Neural cell (in vitro differentiated cells): ENCODE results near the gene DGKB. TPM values are rescaled to one million over a fixed set of nuclear protein-coding genes. Genes with fewer than 3 reads are reported as not detected.

ENCODE experiments used
- H2AFZ ChIP-seq: fragments of 200-600, 300-800 bp; sonication (generic), shearing (Covaris generic); 2 replicates; pipeline ENCODE4 v1.6.0; 2014; ENCODE audit warnings: low read depth, mild to moderate bottlenecking, antibody characterized with exemption, low read length, moderate library complexity
- H3F3A ChIP-seq: fragments of 200-600 bp; shearing (Covaris generic); 2 replicates; pipeline ENCODE4 v1.6.1; 2016; ENCODE audit warnings: mild to moderate bottlenecking, moderate library complexity, mixed read lengths, antibody characterized with exemption, low read length; ENCODE audit not compliant: insufficient read depth, poor library complexity, severe bottlenecking
- H3K27ac ChIP-seq: fragments of 200-600, 300-800 bp; sonication (generic), shearing (Covaris generic); 2 replicates; pipeline ENCODE4 v1.5.1; 2014; ENCODE audit warnings: mild to moderate bottlenecking, low read length, moderate library complexity
- H3K27me3 ChIP-seq: fragments of 300-800, 200-600 bp; sonication (generic), shearing (Covaris generic); 2 replicates; pipeline ENCODE4 v1.6.0; 2014; ENCODE audit warnings: mild to moderate bottlenecking, low read depth, low read length, moderate library complexity; ENCODE audit not compliant: insufficient read depth
- H3K36me3 ChIP-seq: fragments of 300-800, 200-600 bp; sonication (generic), shearing (Covaris generic); 2 replicates; pipeline ENCODE4 v1.5.1; 2014; ENCODE audit warnings: mild to moderate bottlenecking, antibody characterized with exemption, low read length, moderate library complexity; ENCODE audit not compliant: insufficient read depth
- H3K4me2 ChIP-seq: fragments of 300-800, 200-600 bp; sonication (generic), shearing (Covaris generic); 2 replicates; pipeline ENCODE4 v1.6.0; 2014; ENCODE audit warnings: mild to moderate bottlenecking, low read length
- H3K4me3 ChIP-seq: fragments of 300-800, 200-600 bp; sonication (generic), shearing (Covaris generic); 2 replicates; pipeline ENCODE4 v1.5.1; 2014; ENCODE audit warnings: mild to moderate bottlenecking, low read length, moderate library complexity
- H3K79me2 ChIP-seq: fragments of 200-600 bp; shearing (Covaris generic); replicated peaks from 2 replicates; pipeline ENCODE4 v1.6.0; 2014; ENCODE audit warnings: mild to moderate bottlenecking, low read length, moderate library complexity; ENCODE audit not compliant: insufficient read depth
- H3K9ac ChIP-seq: fragments of 300-800, 200-600 bp; sonication (generic), shearing (Covaris generic); 2 replicates; pipeline ENCODE4 v1.6.1; 2016; ENCODE audit warnings: mild to moderate bottlenecking, low read length, mixed read lengths
- H3K9me2 ChIP-seq: fragments of 200-600 bp; shearing (Covaris generic); 2 replicates; pipeline ENCODE4 v1.6.1; 2016; ENCODE audit warnings: mild to moderate bottlenecking, low read length, mixed read lengths; ENCODE audit not compliant: insufficient read depth
- H3K9me3 ChIP-seq: fragments of 200-600, 300-800 bp; sonication (generic), shearing (Covaris generic); 2 replicates; pipeline ENCODE4 v1.6.1; 2016; ENCODE audit warnings: mild to moderate bottlenecking, mixed run types, low read length, moderate library complexity, mixed read lengths
- H4K20me1 ChIP-seq: fragments of 200-600 bp; shearing (Covaris generic); 2 replicates; pipeline ENCODE4 v1.6.1; 2016; ENCODE audit warnings: mild to moderate bottlenecking, mixed run types; ENCODE audit not compliant: insufficient read depth
- EP300 ChIP-seq: fragments of 450-650 bp; conservative IDR thresholded peaks from 2 replicates; pipeline ENCODE4 v1.6.1; 2014; ENCODE audit warnings: antibody characterized with exemption, mild to moderate bottlenecking, moderate library complexity; ENCODE audit not compliant: poor library complexity, severe bottlenecking
- EZH2 ChIP-seq: fragments of 200-600, 300-800 bp; shearing (Covaris generic), sonication (generic); IDR thresholded peaks from 2 replicates; pipeline ENCODE4 v1.6.1; 2014; ENCODE audit warnings: antibody characterized with exemption, low read length, borderline replicate concordance, mild to moderate bottlenecking; ENCODE audit not compliant: insufficient read depth, poor library complexity, severe bottlenecking
- MXI1 ChIP-seq: fragments of 450-650 bp; conservative IDR thresholded peaks from 2 replicates; pipeline ENCODE4 v1.6.1; 2014; ENCODE audit warnings: antibody characterized with exemption, mild to moderate bottlenecking; ENCODE audit not compliant: poor library complexity, severe bottlenecking
- POLR2AphosphoS5 ChIP-seq: IDR thresholded peaks from 2 replicates; pipeline ENCODE4 v1.6.1; 2012
- RAD21 ChIP-seq: fragments of 450-650 bp; conservative IDR thresholded peaks from 2 replicates; pipeline ENCODE4 v1.6.1; 2014; ENCODE audit warnings: antibody characterized with exemption, mild to moderate bottlenecking, moderate library complexity
- SMC3 ChIP-seq: fragments of 450-650 bp; conservative IDR thresholded peaks from 2 replicates; pipeline ENCODE4 v1.6.1; 2014; ENCODE audit warnings: antibody characterized with exemption, mild to moderate bottlenecking, moderate library complexity; ENCODE audit not compliant: poor library complexity
- TAF1 ChIP-seq: IDR thresholded peaks from 2 replicates; pipeline ENCODE4 v1.6.1; 2012; ENCODE audit warnings: low read depth
- polyA plus RNA-seq: library from polyadenylated mRNA; depleted of rRNA; stranded (reverse); fragments of >200 nt; gene quantifications from 2 replicates; pipeline ENCODE4 v1.2.3, GENCODE V29; 2014
- TF ChIP-seq, protein P1 (sequence below): fragments of 450-650 bp; IDR thresholded peaks from 2 replicates; pipeline ENCODE4 v1.5.1; 2014; ENCODE audit warnings: antibody characterized with exemption, mild to moderate bottlenecking, moderate library complexity; ENCODE audit not compliant: poor library complexity, severe bottlenecking
- TF ChIP-seq, protein P2 (sequence below): IDR thresholded peaks from 2 replicates; pipeline ENCODE4 v1.6.1; 2012; ENCODE audit warnings: borderline replicate concordance

The DGKB gene
- polyA plus RNA-seq, 1 donor from 2014 or later, result 0.20 TPM

DNA sequence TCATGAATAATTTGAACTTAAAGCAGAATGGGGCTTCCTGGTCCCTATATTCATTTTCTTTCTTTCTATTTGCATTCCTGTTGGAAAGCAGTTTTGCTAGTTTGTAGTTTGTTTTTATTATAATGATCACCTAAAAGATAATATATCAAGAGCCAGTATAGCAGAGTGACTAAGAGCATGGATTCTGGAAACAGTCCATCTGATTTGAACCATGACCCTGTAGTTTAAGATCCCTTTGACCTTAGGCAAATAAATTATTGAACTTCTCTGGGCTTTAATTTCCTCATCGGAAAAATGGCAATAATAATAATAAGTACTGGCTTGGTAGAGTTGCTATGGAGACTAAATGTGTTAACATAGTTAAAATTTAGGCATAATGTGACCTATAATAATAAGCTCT lies 76.1 kb downstream of the DGKB start:
- H3F3A ChIP-seq, result no peaks in the 10 kb centered on the region
- no peaks in the 10 kb centered on the region for H3K27me3 ChIP-seq
- no peak overlapping the region for H3K27ac ChIP-seq
- TF ChIP-seq POLR2AphosphoS5 (no peak), TAF1 (no peak), MXI1 (no peak), SMC3 (no peak), EZH2 (no peak), RAD21 (no peak), EP300 (no peak)
- TF ChIP-seq, protein P1, sequence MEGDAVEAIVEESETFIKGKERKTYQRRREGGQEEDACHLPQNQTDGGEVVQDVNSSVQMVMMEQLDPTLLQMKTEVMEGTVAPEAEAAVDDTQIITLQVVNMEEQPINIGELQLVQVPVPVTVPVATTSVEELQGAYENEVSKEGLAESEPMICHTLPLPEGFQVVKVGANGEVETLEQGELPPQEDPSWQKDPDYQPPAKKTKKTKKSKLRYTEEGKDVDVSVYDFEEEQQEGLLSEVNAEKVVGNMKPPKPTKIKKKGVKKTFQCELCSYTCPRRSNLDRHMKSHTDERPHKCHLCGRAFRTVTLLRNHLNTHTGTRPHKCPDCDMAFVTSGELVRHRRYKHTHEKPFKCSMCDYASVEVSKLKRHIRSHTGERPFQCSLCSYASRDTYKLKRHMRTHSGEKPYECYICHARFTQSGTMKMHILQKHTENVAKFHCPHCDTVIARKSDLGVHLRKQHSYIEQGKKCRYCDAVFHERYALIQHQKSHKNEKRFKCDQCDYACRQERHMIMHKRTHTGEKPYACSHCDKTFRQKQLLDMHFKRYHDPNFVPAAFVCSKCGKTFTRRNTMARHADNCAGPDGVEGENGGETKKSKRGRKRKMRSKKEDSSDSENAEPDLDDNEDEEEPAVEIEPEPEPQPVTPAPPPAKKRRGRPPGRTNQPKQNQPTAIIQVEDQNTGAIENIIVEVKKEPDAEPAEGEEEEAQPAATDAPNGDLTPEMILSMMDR, result no peak
- TF ChIP-seq, protein P2, sequence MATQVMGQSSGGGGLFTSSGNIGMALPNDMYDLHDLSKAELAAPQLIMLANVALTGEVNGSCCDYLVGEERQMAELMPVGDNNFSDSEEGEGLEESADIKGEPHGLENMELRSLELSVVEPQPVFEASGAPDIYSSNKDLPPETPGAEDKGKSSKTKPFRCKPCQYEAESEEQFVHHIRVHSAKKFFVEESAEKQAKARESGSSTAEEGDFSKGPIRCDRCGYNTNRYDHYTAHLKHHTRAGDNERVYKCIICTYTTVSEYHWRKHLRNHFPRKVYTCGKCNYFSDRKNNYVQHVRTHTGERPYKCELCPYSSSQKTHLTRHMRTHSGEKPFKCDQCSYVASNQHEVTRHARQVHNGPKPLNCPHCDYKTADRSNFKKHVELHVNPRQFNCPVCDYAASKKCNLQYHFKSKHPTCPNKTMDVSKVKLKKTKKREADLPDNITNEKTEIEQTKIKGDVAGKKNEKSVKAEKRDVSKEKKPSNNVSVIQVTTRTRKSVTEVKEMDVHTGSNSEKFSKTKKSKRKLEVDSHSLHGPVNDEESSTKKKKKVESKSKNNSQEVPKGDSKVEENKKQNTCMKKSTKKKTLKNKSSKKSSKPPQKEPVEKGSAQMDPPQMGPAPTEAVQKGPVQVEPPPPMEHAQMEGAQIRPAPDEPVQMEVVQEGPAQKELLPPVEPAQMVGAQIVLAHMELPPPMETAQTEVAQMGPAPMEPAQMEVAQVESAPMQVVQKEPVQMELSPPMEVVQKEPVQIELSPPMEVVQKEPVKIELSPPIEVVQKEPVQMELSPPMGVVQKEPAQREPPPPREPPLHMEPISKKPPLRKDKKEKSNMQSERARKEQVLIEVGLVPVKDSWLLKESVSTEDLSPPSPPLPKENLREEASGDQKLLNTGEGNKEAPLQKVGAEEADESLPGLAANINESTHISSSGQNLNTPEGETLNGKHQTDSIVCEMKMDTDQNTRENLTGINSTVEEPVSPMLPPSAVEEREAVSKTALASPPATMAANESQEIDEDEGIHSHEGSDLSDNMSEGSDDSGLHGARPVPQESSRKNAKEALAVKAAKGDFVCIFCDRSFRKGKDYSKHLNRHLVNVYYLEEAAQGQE, result no peak
- H2AFZ ChIP-seq, result no peak overlapping the region
- no peaks in the 10 kb centered on the region for H3K9me2 ChIP-seq
- peaks cover under 1% of the 10 kb centered on the region for H3K9me3 ChIP-seq
- H3K9ac ChIP-seq, result no peak overlapping the region
- H3K4me2 ChIP-seq, result no peak overlapping the region
- H3K79me2 ChIP-seq, result no peaks in the 10 kb centered on the region
- no peaks in the 10 kb centered on the region for H3K36me3 ChIP-seq
- no peaks in the 10 kb centered on the region for H4K20me1 ChIP-seq
- no peak overlapping the region for H3K4me3 ChIP-seq

DNA sequence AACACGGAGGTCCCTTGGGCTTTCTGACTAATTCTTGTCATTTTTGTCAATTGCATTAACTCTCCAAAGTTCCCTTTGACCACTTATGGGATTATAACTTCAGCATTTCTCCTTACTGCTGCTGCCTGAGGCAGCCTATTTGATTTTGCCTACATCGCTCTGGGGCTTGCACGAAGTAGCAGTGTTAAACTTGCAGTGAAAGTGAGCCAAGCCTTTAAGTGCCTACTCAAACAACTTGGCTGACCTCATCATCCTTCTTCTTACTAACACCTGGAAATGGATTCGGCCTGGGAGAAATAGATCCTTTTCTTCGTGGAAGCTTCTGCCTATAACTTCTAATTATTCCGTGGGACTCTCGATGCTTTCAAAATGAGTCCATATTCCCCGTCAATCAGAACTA lies 76.6 kb downstream of the DGKB start:
- Histone ChIP-seq H4K20me1 (no peaks in the 10 kb centered on the region), H3K79me2 (no peaks in the 10 kb centered on the region), H3K4me3 (no peak overlapping the region), H3K27me3 (no peaks in the 10 kb centered on the region), H2AFZ (no peak overlapping the region), H3K9ac (no peak overlapping the region), H3K27ac (no peak overlapping the region), H3K9me3 (no peaks in the 10 kb centered on the region), H3K9me2 (no peaks in the 10 kb centered on the region), H3F3A (no peaks in the 10 kb centered on the region), H3K4me2 (no peak overlapping the region), H3K36me3 (no peaks in the 10 kb centered on the region)
- TF ChIP-seq, protein P2, result no peak
- TF ChIP-seq EZH2 (no peak), POLR2AphosphoS5 (no peak), MXI1 (no peak), TAF1 (no peak), SMC3 (no peak), EP300 (no peak), RAD21 (no peak)
